Stimulated activated CD4-positive, alpha-beta T cell treated with anti-CD3 and anti-CD28 coated beads, Interleukin-1b, Interleukin-23, amount 100 ng/mL, for 4 hours (primary cell): ENCODE results near the gene FOXB1.

Experiments used
- DNase-seq, 2 donors: peaks; one replicate each; pipeline ENCODE4 v3.0.0-alpha.2; 2020; ENCODE audit warnings: low read depth in 2 of 2

Gene FOXB1

DNA sequence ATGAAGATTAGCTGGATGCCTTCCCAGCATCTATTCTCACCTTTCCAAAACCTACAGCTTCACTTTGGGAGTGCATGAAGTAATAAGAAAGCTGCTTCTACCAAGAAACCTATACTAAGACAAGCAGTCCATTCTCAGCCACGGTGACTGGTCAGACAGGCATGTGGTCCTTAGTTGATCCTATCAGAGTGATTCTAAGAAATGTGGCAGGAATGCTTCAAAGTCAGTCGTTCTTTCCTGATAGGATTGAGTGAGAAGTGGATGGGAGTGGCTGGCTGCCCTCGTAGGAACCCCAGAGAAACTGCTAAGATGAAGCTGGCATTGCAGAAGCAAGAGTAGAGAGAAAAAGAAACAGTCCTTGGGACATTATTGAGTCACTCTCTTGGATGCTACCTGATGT, 16.6 kb downstream of the FOXB1 start:
- no peak for DNase-seq

DNA sequence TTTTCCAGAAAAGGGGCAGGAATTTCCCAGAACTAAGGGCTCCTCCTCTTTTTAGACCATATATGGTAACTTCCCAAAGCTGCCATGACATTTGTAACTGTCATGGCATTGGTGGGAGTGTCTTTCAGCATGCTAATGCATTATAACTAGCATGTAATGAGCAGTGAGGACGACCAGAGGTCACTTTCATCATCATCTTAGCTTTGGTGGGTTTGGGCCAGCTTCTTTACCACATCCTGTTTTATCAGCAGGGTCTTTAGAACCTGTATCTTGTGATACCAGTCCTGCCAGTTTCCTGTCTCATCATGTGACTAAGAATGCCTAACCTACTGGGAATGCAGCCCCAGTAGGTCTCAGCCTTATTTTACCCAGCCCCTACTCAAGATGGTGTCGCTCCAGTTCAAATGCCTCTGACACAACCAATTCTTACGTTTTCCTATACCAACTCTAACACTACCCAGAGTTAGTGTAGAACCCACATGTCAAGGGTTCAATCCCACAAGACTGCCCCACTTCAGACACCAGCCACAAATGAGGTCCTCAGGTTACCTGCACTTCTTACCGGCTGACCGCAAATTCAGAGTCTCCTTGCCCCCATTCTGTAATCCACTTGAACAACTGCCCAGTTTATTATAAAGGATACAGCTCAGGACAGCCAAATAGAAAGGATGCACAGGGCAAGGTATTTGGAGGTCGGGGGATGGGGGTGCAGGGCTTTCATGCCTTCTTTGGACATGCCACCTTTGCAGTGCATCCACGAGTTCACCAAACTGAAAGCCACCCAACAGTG, 17.7 kb downstream of the FOXB1 start:
- DNase-seq: no peak

DNA sequence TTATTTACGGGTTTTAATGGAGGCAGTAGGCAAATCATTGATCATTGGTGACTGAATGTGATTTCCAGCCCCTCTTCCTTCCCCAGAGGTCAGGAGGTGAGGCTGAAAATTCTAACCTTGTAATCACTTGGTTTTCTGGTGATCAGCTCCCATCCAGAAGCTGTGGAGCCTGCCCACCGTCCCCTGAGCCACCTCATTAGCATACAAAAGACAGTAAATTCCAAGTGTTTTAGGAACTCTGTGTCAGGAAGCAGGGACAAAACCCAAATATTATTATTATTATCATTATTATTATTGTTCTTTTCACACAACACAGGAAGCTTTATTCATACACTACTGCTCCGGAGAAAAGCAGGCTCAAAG, 18.2 kb downstream of the FOXB1 start:
- no peak for DNase-seq

DNA sequence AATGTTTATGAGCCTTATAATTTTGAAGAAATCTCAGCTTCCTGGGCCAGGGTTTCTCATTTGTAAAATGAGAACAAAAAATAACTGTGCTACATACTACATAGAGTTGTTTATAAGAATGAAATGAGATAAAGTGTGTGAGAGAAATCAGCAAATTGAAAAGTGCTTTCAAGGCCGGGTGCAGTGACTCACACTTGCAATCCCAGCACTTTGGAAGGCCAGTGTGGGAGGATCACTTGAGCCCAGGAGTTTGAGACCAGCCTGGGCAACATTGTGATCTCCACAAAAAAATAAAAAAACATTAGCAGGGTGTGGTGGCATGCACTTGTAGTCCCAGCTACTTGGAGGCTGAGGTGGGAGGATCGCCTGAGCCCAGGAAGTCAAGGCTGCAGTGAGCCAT, 22.4 kb downstream of the FOXB1 start:
- DNase-seq: no peak

- DNase-seq: no peak
Observed at GRCh38 chr15:60035344-60035743, 31.2 kb downstream of the FOXB1 start.

DNA sequence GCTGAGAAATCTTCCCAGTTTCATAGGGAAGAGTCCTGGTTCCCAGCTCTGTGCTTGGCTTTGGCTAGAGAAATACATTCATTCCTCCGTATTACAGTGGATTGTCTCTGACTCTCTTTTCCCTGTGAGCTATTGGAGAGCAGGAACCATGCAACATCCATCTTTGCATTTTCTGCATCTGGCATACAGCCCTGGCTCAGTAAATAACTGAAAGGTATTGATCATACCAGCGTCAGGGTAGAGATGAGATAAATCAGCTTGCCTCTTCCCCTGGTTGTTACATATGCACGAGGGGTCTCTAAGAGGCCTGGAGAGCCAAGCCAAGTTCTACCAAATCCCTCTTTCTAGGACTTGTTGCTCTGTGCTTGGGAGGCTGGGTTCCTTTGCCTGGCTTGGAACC, 35.2 kb downstream of the FOXB1 start:
- no peak for DNase-seq

DNA sequence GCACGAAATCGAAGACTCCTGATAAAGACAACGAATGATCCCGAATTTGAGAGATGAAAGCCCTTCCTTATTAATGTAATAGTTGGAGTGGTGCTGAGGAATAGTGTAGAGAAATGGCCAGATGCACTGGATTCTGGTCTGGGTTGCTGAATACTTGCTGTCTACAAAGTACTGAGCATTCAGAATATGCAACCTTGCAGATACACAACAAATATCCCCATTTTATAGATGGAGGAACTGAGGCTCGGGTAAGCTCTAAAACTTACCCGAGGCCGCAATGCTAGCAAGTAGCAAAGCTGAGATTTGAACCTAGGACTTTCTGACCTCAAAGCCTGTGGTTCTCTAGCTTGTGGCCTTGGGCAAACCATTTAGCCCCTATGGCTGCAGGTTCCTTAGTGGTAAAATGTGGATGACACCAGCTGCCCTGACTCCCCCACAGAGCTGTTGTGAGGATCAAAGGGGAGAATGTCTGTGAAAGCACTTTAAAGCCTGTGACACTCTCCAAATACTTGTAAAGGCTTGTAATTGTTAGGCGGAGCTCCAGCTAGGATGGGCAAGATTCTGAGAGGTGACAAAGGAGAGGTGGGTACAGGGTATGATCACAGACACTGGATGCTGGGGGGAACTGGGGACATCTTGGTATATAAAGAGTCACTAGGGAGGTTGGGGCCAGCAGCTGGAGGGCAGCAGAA, 39.8 kb downstream of the FOXB1 start:
- DNase-seq: no peak

GRCh38 chr15:60044636-60045270, 40.6 kb downstream of the FOXB1 start:
- DNase-seq: no peak

DNA sequence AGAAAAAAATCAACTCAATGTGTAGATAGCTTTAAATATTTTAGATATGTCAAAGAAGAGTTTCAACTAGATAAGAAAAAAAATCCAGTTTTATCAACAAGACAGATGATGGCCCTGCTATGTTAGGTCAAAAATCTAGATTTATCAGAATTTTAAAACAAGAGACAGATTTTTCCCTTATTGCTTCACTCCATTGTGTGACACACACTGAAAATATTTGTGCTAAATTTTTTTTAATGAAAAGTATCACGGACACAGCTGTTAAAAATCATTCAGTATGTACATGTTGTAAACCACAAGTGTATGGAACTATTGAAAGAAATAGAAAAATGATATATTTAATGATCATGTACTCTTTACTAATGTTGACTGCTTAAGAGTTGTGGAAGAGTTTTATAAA, 43.6 kb downstream of the FOXB1 start:
- no peak for DNase-seq

DNA sequence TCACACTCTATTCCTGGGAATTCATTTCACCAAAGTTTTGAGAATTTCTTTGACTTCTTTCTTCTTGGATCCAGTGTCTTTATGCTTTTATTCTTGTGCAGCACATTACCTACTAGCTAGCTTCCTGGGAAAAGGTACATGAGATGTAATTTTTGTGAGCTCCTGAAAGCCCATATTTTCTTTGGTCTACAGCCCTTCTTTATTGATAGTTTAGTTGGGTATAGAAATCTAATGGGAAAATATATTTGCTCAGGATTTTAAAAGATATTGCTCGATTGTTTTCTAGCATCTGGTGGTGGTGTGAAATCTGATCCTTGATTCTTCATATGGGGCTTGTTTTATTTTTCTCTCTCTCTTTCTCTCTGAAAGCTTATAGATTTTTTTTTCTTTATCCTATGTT, 45.8 kb downstream of the FOXB1 start:
- no peak for DNase-seq

- DNase-seq: no peak
Observed at GRCh38 chr15:60052796-60053195, 48.7 kb downstream of the FOXB1 start.

DNA sequence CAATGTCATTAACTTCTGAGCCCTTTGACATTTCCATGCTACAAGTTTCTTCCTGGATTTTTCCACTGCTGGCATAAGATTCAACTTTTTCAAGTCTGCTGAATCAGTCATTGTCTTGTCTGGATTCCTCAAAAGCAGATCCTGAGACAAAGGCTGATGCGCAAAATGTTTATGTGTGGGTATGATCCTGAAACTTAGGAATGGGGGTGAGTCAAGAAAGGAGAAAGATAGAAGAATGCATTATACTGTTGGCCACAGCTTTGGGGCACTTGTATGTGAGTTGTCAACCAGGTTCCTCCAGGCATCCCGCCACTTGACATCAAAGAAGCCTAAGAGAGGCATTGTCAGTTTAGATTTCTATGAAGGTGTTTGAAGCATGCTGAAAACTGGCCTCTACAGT, 50.4 kb downstream of the FOXB1 start:
- DNase-seq: no peak
